Activated naive CD4-positive, alpha-beta T cell treated with anti-CD3 and anti-CD28 coated beads, Interleukin-2, amount 50 U/mL, for 24 hours (primary cell): ENCODE results near the gene SLC39A11.
"Not testable (repeated sequence)": the region's sequence is repeated elsewhere in the genome, so short reads cannot be mapped to it uniquely, and the experiment has no call there.

ENCODE experiments used
- H3K27ac Mint-ChIP-seq: one replicate; pipeline ENCODE4 v1.8.0; 2021; ENCODE audit warnings: mild to moderate bottlenecking, mixed read lengths
- H3K27me3 Mint-ChIP-seq: one replicate; pipeline ENCODE4 v1.8.0; 2021; ENCODE audit warnings: mixed read lengths
- H3K36me3 Mint-ChIP-seq: one replicate; pipeline ENCODE4 v1.8.0; 2021; ENCODE audit warnings: mixed read lengths
- H3K4me1 Mint-ChIP-seq: one replicate; pipeline ENCODE4 v1.8.0; 2021; ENCODE audit warnings: mixed read lengths
- H3K4me3 Mint-ChIP-seq: one replicate; pipeline ENCODE4 v1.8.0; 2021; ENCODE audit warnings: mild to moderate bottlenecking, mixed read lengths
- H3K9me3 Mint-ChIP-seq: one replicate; pipeline ENCODE4 v1.8.0; 2021; ENCODE audit warnings: mixed read lengths

Gene SLC39A11

GRCh38 chr17:72843591-72843990 is 248.9 kb downstream of the SLC39A11 start:
- Mint-ChIP-seq H3K27ac (no peak overlapping the region), H3K4me1 (no peaks in the 10 kb centered on the region), H3K27me3 (no peaks in the 10 kb centered on the region), H3K4me3 (no peak overlapping the region), H3K36me3 (peaks cover 43% of the 10 kb centered on the region), H3K9me3 (peaks cover 11% of the 10 kb centered on the region)

GRCh38 chr17:72840019-72840418 is 252.5 kb downstream of the SLC39A11 start:
- Mint-ChIP-seq H3K27ac (no peak overlapping the region), H3K4me3 (no peak overlapping the region), H3K27me3 (no peaks in the 10 kb centered on the region), H3K36me3 (peaks cover 34% of the 10 kb centered on the region), H3K4me1 (no peaks in the 10 kb centered on the region), H3K9me3 (peaks cover 11% of the 10 kb centered on the region)

- peaks cover 33% of the 10 kb centered on the region for H3K36me3 Mint-ChIP-seq
Observed at GRCh38 chr17:72839131-72839725, 253.3 kb downstream of the SLC39A11 start.

GRCh38 chr17:72838581-72838980 is 253.9 kb downstream of the SLC39A11 start:
- Mint-ChIP-seq H3K4me1 (no peaks in the 10 kb centered on the region), H3K36me3 (peaks cover 30% of the 10 kb centered on the region), H3K4me3 (no peak overlapping the region), H3K27ac (no peak overlapping the region), H3K9me3 (peaks cover 11% of the 10 kb centered on the region), H3K27me3 (no peaks in the 10 kb centered on the region)

More at GRCh38 chr17:72839131-72839725, 253.3 kb downstream of the SLC39A11 start:
- Mint-ChIP-seq H3K4me1 (no peaks in the 10 kb centered on the region), H3K27me3 (no peaks in the 10 kb centered on the region), H3K4me3 (no peak overlapping the region), H3K9me3 (peaks cover 11% of the 10 kb centered on the region), H3K27ac (no peak overlapping the region)

GRCh38 chr17:72838068-72838467 is 254.4 kb downstream of the SLC39A11 start:
- H3K4me3 Mint-ChIP-seq = no peak overlapping the region
- H3K27me3 Mint-ChIP-seq = no peaks in the 10 kb centered on the region
- H3K27ac Mint-ChIP-seq = no peak overlapping the region
- no peaks in the 10 kb centered on the region for H3K4me1 Mint-ChIP-seq
- peaks cover 11% of the 10 kb centered on the region for H3K9me3 Mint-ChIP-seq
- peaks cover 28% of the 10 kb centered on the region for H3K36me3 Mint-ChIP-seq

- Mint-ChIP-seq H3K27ac (no peak overlapping the region), H3K4me3 (no peak overlapping the region), H3K36me3 (peaks cover 26% of the 10 kb centered on the region), H3K4me1 (no peaks in the 10 kb centered on the region), H3K27me3 (no peaks in the 10 kb centered on the region), H3K9me3 (peaks cover 11% of the 10 kb centered on the region)
Observed at GRCh38 chr17:72837335-72837734, 255.2 kb downstream of the SLC39A11 start.

DNA sequence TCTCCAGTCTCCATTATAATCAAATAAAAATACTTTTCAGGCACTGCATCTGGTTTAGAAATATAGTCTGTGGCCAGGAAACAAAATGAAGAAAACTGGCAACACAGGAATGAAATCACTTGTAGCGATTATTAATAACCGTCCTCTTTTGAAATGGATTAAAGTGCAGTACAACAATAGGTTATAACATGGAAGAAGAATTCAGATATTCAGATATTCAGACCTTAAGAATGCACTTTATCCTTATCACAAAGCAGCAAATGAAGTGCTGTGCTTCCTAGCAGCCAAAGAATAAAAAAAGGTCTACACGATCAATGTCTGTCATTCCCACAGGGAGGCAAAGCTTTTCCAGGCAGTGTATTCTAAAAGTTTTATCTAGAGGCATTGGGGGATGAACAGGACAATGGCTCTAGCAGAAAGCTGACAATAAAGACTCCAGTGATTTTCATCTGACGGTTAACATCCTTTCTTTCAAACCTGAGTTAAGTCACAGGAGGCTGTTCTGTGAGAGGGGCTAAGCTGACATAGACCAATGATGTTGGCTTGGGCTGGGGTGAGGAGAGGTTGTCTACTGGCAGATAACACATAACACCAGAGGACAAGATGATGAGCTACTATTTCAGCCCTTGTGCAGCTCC is 259.2 kb downstream of the SLC39A11 start:
- no peaks in the 10 kb centered on the region for H3K27me3 Mint-ChIP-seq
- H3K36me3 Mint-ChIP-seq = peaks cover 29% of the 10 kb centered on the region

GRCh38 chr17:72832306-72832705 is 260.2 kb downstream of the SLC39A11 start:
- Mint-ChIP-seq H3K4me3 (no peak overlapping the region), H3K36me3 (peaks cover 31% of the 10 kb centered on the region), H3K27me3 (no peaks in the 10 kb centered on the region), H3K4me1 (no peaks in the 10 kb centered on the region), H3K9me3 (peaks cover 2% of the 10 kb centered on the region), H3K27ac (no peak overlapping the region)

More for the DNA sequence above, 259.2 kb downstream of the SLC39A11 start:
- no peak overlapping the region for H3K4me3 Mint-ChIP-seq
- H3K27ac Mint-ChIP-seq = no peak overlapping the region
- no peaks in the 10 kb centered on the region for H3K4me1 Mint-ChIP-seq
- no peaks in the 10 kb centered on the region for H3K9me3 Mint-ChIP-seq

GRCh38 chr17:72829883-72830282 is 262.6 kb downstream of the SLC39A11 start:
- Mint-ChIP-seq H3K4me1 (no peaks in the 10 kb centered on the region), H3K9me3 (peaks cover 10% of the 10 kb centered on the region), H3K36me3 (peaks cover 43% of the 10 kb centered on the region), H3K27ac (no peak overlapping the region), H3K4me3 (no peak overlapping the region), H3K27me3 (no peaks in the 10 kb centered on the region)

GRCh38 chr17:72826602-72827001 is 265.9 kb downstream of the SLC39A11 start:
- Mint-ChIP-seq H3K27me3 (no peaks in the 10 kb centered on the region), H3K27ac (no peak overlapping the region), H3K36me3 (peaks cover 56% of the 10 kb centered on the region), H3K4me3 (no peak overlapping the region), H3K9me3 (peaks cover 10% of the 10 kb centered on the region), H3K4me1 (no peaks in the 10 kb centered on the region)

DNA sequence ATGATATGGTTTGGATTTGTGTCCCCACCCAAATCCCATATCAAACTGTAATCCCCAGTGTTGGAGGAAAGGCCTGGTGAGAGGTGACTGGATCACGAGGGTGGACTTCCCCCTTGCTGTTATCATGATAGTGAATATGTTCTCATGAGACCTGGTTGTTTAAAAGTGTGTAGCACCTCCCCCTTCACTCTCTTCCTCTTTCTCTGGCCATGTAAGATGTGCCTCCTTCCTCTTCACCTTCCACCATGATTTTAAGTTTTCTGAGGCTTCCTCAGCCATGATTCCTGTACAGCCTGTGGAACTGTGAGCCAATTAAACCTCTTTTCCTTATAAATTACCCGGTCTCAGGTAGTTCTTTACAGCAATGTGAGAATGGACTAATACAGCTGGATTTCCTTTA is 266.4 kb downstream of the SLC39A11 start:
- Mint-ChIP-seq H3K36me3 (peaks cover 56% of the 10 kb centered on the region), H3K9me3 (peaks cover 10% of the 10 kb centered on the region)
- not testable (repeated sequence) for H3K27ac Mint-ChIP-seq, H3K4me3 Mint-ChIP-seq, H3K27me3 Mint-ChIP-seq, H3K4me1 Mint-ChIP-seq

GRCh38 chr17:72825218-72825617 is 267.3 kb downstream of the SLC39A11 start:
- Mint-ChIP-seq H3K27ac (no peak overlapping the region), H3K36me3 (peaks cover 59% of the 10 kb centered on the region), H3K27me3 (no peaks in the 10 kb centered on the region), H3K4me3 (no peak overlapping the region), H3K4me1 (no peaks in the 10 kb centered on the region), H3K9me3 (peaks cover 10% of the 10 kb centered on the region)

- peaks cover 10% of the 10 kb centered on the region for H3K9me3 Mint-ChIP-seq
- not testable (repeated sequence) for H3K4me3 Mint-ChIP-seq, H3K27ac Mint-ChIP-seq, H3K4me1 Mint-ChIP-seq, H3K27me3 Mint-ChIP-seq
- peaks cover 51% of the 10 kb centered on the region for H3K36me3 Mint-ChIP-seq
Observed at GRCh38 chr17:72824267-72824666, 268.2 kb downstream of the SLC39A11 start.

DNA sequence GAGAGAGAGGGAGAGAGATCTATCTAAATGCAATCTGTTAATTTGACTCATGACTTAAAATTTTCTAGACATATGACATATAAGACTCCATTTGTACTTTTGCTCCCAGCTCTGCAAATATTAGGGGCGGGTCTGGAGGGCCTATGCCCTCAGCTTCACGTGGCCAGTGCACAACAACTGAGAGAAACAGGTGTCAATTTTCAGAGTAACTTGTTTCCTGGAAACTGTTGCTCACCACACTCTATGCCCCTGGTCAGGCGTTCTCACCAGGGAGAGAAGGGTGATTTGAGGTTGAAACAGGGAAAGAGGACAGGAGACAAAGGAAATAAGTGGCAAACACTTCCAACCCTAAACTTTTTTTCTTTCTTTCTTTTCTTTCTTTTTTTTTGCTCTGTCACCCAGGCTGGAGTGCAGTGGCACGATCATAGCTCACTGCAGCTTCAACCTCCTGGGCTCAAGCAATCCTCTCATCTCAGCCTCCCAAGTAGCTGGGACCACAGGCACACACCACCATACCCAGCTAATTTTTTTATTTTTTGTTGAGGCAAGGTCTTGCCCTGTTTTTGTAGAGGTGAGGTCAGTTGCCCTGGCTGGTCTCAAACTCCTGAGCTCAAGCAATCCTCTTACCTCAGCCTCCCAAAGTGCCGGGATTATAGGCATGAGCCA is 270.0 kb downstream of the SLC39A11 start:
- H3K27ac Mint-ChIP-seq = no peak overlapping the region

GRCh38 chr17:72816406-72816805 is 276.1 kb downstream of the SLC39A11 start:
- H3K4me1 Mint-ChIP-seq = no peaks in the 10 kb centered on the region
- H3K27me3 Mint-ChIP-seq = no peaks in the 10 kb centered on the region
- no peak overlapping the region for H3K4me3 Mint-ChIP-seq
- no peak overlapping the region for H3K27ac Mint-ChIP-seq
- H3K36me3 Mint-ChIP-seq = peaks cover 46% of the 10 kb centered on the region
- H3K9me3 Mint-ChIP-seq = peaks cover 5% of the 10 kb centered on the region

More for the DNA sequence above, 270.0 kb downstream of the SLC39A11 start:
- peaks cover 10% of the 10 kb centered on the region for H3K9me3 Mint-ChIP-seq
- no peak overlapping the region for H3K4me3 Mint-ChIP-seq
- peaks cover 47% of the 10 kb centered on the region for H3K36me3 Mint-ChIP-seq
- H3K4me1 Mint-ChIP-seq = no peaks in the 10 kb centered on the region
- H3K27me3 Mint-ChIP-seq = no peaks in the 10 kb centered on the region

DNA sequence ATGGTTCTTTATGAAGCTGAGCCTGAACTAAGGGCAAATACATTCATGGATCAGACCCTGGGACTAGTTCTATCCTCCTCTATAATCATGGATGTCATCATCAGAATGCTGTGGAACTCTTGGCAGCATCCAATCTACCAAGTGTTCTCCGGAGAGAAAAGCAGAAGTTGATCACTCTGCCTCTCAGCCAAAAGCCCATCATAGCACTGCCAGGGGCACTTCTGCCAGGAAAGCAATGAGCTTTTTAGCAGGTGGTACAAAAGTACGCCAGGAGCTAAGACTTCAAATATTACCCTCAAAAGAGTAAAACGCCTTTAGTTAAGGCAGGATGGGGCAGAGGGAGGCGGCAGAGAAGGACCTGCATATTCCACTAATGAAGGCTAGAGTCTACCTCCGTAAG is 279.0 kb downstream of the SLC39A11 start:
- H3K4me3 Mint-ChIP-seq = no peak overlapping the region
- H3K9me3 Mint-ChIP-seq = peaks cover 14% of the 10 kb centered on the region
- no peaks in the 10 kb centered on the region for H3K27me3 Mint-ChIP-seq
- H3K27ac Mint-ChIP-seq = no peak overlapping the region
- peaks cover 50% of the 10 kb centered on the region for H3K36me3 Mint-ChIP-seq
- H3K4me1 Mint-ChIP-seq = no peaks in the 10 kb centered on the region
